Esophagus muscularis mucosa (tissue), 4 donors: ENCODE results near the gene ZNF436. TPM values are rescaled to one million over a fixed set of nuclear protein-coding genes. Genes with fewer than 3 reads are reported as not detected.

Source experiments
- DNase-seq: peaks from one replicate; pipeline ENCODE4 v3.0.0-alpha.2; 2017; ENCODE audit errors: extremely low spot score
- H3K27ac ChIP-seq, 4 donors: fragments of 200-600 bp; sonication (generic); replicated peaks in 1 of 4; 1 replicate in 3 of 4; 2 replicates in 1 of 4; pipeline ENCODE4 v1.5.1; 2016 to 2019; ENCODE audit warnings: mild to moderate bottlenecking in 1 of 4
- H3K27me3 ChIP-seq, 4 donors: fragments of 200-600 bp; sonication (generic); one replicate each; pipeline versions ENCODE4 v1.5.1 to v1.6.0; 2016 to 2019
- H3K36me3 ChIP-seq, 4 donors: fragments of 200-600 bp; sonication (generic); one replicate each; pipeline ENCODE4 v1.5.1; 2016 to 2019
- H3K4me1 ChIP-seq, 4 donors: fragments of 200-600 bp; sonication (generic); one replicate each; pipeline ENCODE4 v1.5.1; 2016 to 2019
- H3K4me3 ChIP-seq, 4 donors: fragments of 200-600 bp; sonication (generic); 1 replicate in 2 of 4; 2 replicates in 2 of 4; pipeline ENCODE4 v1.5.1; 2016 to 2019; ENCODE audit warnings: mild to moderate bottlenecking in 4 of 4, moderate library complexity in 1 of 4
- H3K9me3 ChIP-seq, 4 donors: fragments of 200-600 bp; sonication (generic); 1 replicate in 3 of 4; 2 replicates in 1 of 4; pipeline ENCODE4 v1.5.1; 2016 to 2019
- CTCF ChIP-seq, 3 experiments: fragments of 200-600 bp in 2 of 3; fragments of 450-650 bp in 1 of 3; sonication (generic) in 2 of 3; IDR thresholded peaks; one replicate each; pipeline ENCODE4 v1.5.1; 2017 to 2019; ENCODE audit warnings: antibody characterized with exemption in 3 of 3, mild to moderate bottlenecking in 2 of 3, moderate library complexity in 1 of 3
- EP300 ChIP-seq: sonication (generic); formaldehyde crosslinking; IDR thresholded peaks from one replicate; pipeline ENCODE4 v1.6.1; 2017; ENCODE audit warnings: antibody characterized with exemption
- POLR2A ChIP-seq: fragments of 450-650 bp; IDR thresholded peaks from one replicate; pipeline ENCODE4 v1.6.1; 2017; ENCODE audit warnings: antibody characterized with exemption, moderate library complexity, mild to moderate bottlenecking, low read depth
- POLR2AphosphoS5 ChIP-seq, 2 donors: sonication (generic); formaldehyde crosslinking; IDR thresholded peaks; one replicate each; pipeline ENCODE4 v1.6.1; 2017; ENCODE audit warnings: antibody characterized with exemption in 2 of 2
- WGBS: methylation state at CpG from one replicate; pipeline ENCODE4 v1.1.5; 2018; 5-methylcytosine and 5-hydroxymethylcytosine counted together
- intact Hi-C: fragments of 100-400 bp; cut with DNase I; formaldehyde crosslinking; loops from one replicate; pipeline ENCODE4 v1.15.1; 2023
- total RNA-seq, 4 donors: library from RNA; depleted of rRNA; stranded (reverse); fragments of >200 nt; gene quantifications; one replicate each; pipeline versions ENCODE4 v1.1.0 to v1.2.1, GENCODE V29; 2016

ZNF436 gene
- total RNA-seq, 4 donors from 2014 or later, result 13.7 to 36.8 (median 16.4) TPM

GRCh38 chr1:23408797-23409290 is 39.2 kb upstream of the ZNF436 start:
- Histone ChIP-seq H3K4me1 (peaks cover 20 to 26% (median 21%) of the 10 kb centered on the region in 4 donors), H3K36me3 (peaks cover 0 to 32% (median 3%) of the 10 kb centered on the region in 4 donors), H3K27ac (peak overlapping the region in 2 of 4 donors; percentile 9 to 34), H3K4me3 (no peak overlapping the region), H3K9me3 (no peaks in the 10 kb centered on the region), H3K27me3 (no peaks in the 10 kb centered on the region)
- 80% methylated on average over 7 of the region's 7 CpGs for WGBS
- no peak for TF ChIP-seq POLR2A
- no peak for TF ChIP-seq CTCF (IDR thresholded peaks at IDR 0.05)
- TF ChIP-seq POLR2AphosphoS5 (IDR thresholded peaks at IDR 0.05), result no peak
- TF ChIP-seq EP300, result no peak
- intact Hi-C loops, result no loop called here
- no peak for DNase-seq

GRCh38 chr1:23407016-23407630 is 37.5 kb upstream of the ZNF436 start:
- no peak overlapping the region for H3K27ac ChIP-seq

GRCh38 chr1:23405946-23406345 is 36.3 kb upstream of the ZNF436 start:
- WGBS, result 83% methylated on average over 3 of the region's 3 CpGs
- Histone ChIP-seq H3K4me1 (peaks cover 25 to 46% (median 40%) of the 10 kb centered on the region in 4 donors), H3K4me3 (no peak overlapping the region), H3K9me3 (no peaks in the 10 kb centered on the region), H3K27me3 (no peaks in the 10 kb centered on the region), H3K27ac (no peak overlapping the region), H3K36me3 (peaks cover 0 to 43% (median 3%) of the 10 kb centered on the region in 4 donors)
- intact Hi-C loops, result loop anchor here (2.0 kb wide), 1 partner anchor 61 kb away; the partner anchor contains the start of gene HNRNPR
- DNase-seq, result no peak
- TF ChIP-seq CTCF (IDR thresholded peaks at IDR 0.05) (no peak), POLR2A (no peak), POLR2AphosphoS5 (IDR thresholded peaks at IDR 0.05) (no peak), EP300 (no peak)

More at GRCh38 chr1:23407016-23407630, 37.5 kb upstream of the ZNF436 start:
- no peaks in the 10 kb centered on the region for H3K9me3 ChIP-seq
- 91% methylated on average over 8 of the region's 8 CpGs for WGBS
- DNase-seq, result no peak
- H3K4me3 ChIP-seq, result no peak overlapping the region
- H3K36me3 ChIP-seq, result peaks cover 0 to 35% (median 3%) of the 10 kb centered on the region in 4 donors
- H3K27me3 ChIP-seq, result no peaks in the 10 kb centered on the region
- TF ChIP-seq POLR2A (no peak), EP300 (no peak), POLR2AphosphoS5 (IDR thresholded peaks at IDR 0.05) (no peak), CTCF (IDR thresholded peaks at IDR 0.05) (no peak)
- intact Hi-C loops, result no loop called here
- H3K4me1 ChIP-seq, result peaks cover 31 to 42% (median 38%) of the 10 kb centered on the region in 4 donors

GRCh38 chr1:23403735-23404486 is 34.3 kb upstream of the ZNF436 start:
- intact Hi-C loops, result loop anchor here (2.0 to 5.0 kb wide), 2 partner anchors 37 to 59 kb away; partner anchors contain the start of genes HNRNPR and ZNF436
- no peaks in the 10 kb centered on the region for H3K27me3 ChIP-seq
- TF ChIP-seq EP300 (no peak), POLR2AphosphoS5 (IDR thresholded peaks at IDR 0.05) (peak; percentile 63 to 73), CTCF (IDR thresholded peaks at IDR 0.05) (peak in 2 of 3 experiments; percentile 95 to 97), POLR2A (no peak)
- H3K4me1 ChIP-seq, result peaks cover 31 to 49% (median 45%) of the 10 kb centered on the region in 4 donors
- 8% methylated on average over 16 of the region's 19 CpGs for WGBS
- peak overlapping the region in 3 of 4 donors; percentile 27 to 42 (median 35) for H3K4me3 ChIP-seq
- no peaks in the 10 kb centered on the region for H3K9me3 ChIP-seq
- H3K27ac ChIP-seq, result peak overlapping the region; percentile 54 to 75 (median 66)
- DNase-seq, result peak; percentile 97
- peaks cover 0 to 42% (median 3%) of the 10 kb centered on the region in 4 donors for H3K36me3 ChIP-seq
